Stimulated activated CD8-positive, alpha-beta memory T cell treated with anti-CD3 and anti-CD28 coated beads, Interleukin-7, amount 100 ng/mL, for 4 hours (primary cell): ENCODE results near the gene CNNM3.

Experiments used
- DNase-seq, 2 donors: peaks; one replicate each; pipeline ENCODE4 v3.0.0-alpha.2; 2020; ENCODE audit warnings: low read depth in 2 of 2

CNNM3 gene

DNA sequence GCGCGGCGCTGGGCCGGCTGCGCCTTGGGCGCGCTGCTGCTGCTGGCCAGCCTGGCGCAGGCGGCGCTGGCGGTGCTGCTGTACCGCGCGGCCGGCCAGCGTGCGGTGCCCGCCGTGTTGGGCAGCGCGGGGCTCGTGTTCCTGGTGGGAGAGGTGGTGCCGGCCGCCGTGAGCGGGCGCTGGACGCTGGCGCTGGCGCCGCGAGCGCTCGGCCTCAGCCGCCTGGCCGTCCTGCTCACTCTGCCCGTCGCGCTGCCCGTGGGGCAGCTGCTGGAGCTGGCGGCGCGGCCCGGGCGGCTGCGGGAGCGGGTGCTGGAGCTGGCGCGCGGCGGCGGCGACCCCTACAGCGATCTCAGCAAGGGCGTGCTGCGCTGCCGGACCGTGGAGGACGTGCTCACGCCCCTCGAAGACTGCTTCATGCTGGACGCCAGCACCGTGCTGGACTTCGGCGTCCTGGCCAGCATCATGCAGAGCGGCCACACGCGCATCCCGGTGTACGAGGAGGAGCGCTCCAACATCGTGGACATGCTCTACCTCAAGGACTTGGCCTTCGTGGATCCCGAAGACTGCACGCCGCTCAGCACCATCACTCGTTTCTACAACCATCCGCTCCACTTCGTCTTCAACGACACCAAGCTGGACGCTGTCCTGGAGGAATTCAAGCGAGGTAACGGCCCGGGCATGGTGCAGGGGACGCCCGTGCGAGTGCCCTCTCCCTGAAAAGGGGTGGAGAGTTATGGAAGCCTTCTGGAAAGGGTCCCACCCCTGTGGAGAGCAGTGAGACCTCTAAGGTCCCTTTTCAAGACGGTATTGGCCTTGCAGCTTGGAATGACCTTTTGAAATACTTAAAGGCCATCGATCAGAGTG, 1.0 kb downstream of the CNNM3 start:
- DNase-seq: no peak

DNA sequence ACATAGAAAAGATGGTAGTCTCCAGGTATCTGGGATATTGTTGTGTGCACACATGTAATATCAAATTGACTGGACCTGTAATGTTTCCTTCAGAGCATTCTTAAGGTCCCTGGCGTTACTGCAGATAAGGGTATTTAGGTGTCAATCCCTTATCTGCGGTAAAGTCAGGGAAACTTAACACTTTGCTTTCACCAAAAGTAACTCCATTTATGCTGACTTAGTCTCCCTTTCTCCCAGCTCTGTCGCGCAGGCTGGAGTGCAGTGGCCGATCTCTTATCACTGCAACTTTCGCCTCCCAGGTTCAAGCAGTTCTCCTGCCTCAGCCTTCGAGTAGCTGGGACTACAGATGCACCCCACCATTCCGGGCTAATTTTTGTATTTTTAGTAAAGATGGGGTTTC, 1.8 kb downstream of the CNNM3 start:
- DNase-seq: no peak

DNA sequence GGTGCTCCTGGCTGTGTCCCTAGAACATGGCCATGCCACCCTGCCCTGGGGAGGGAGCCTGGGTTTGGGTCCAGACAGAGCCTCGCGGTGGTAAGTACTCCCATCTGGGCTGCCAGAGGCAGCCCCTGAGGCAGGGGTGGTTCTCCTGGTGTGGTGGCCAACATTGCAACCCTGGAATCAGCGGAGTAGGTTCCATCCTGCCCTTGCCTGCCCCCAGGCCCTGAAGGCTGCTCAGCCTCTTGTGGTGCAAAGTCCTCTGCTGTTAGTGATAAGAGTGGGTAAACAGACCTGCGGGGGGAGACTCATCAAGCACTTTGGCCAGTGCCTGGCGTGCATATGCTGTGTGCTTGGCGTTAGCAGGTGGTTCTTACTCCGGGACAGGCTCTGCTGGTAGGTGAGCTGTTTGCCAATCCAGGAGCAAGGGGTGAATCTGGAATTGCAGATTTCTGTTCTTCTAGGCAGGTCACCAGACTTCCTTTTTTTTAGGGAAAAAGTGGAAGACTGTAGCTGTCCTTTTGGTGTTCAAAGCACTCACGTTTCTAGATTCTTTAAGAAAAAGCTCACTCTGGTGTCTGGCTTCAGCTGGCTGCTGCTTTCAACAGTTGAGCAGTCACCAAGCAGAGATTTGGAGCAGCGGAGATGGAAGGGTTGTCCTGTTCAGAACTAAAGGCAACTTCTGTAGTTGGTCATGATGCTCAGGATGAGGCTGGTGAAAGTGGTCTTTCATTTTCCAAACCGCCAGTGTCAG, 3.2 kb downstream of the CNNM3 start:
- no peak for DNase-seq

DNA sequence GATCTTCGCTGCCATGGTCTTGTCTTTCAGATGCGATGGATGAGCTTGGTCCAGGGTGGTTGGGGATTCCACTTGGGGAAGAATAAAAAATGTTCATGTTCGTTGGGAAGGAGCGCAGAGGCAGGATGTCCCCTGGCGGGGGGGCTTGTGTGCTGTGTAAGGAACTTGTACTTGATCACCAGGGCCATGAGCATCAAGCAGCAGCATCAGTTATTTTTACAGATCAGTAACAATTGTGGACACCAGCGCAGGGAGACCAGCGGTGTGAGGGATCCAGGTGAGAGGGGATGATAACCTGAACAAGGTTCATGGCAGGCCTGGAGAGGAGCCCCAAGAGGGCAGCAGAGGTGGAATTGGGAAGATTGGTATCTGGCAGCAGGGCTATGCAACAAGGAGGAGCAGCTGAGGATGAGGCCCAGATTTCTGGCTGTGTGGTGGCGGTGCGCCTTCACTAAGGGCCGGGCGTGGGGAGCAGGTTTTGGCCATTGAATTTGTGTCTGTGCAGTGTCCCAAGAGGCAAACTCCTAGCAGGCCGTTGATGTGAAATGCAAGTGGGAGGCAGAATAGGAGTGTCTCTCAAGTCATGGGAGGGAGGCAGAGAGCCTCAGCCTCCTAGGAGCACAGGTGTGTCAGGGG, 3.9 kb downstream of the CNNM3 start:
- no peak for DNase-seq

DNA sequence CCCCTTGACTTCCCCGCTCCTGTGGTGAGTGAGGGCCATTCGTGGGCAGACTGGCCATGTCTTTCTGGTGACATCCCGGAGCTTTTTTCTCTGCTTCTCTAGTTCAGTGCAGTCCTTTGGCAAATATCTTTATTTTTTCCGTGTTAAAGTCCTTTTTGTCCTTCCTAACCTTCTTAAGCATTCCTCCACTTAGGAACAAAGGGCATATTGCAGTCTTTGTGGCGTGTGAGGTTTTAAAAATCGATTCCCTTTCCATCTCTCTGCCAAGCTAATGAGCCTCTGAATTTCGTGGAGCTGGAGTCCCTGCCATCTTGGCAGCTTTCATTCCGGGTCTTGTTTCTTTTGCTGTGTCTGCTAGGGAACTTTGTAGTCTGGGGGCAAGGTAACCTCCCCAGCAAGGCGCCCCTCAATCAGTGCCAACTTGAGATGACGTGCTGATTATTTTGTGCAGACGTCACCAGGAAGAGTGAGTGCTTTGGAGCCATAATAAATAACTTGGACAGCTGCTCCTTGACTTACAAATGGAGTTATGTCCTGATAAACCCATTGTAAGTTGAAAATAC, 5.1 kb downstream of the CNNM3 start:
- no peak for DNase-seq

DNA sequence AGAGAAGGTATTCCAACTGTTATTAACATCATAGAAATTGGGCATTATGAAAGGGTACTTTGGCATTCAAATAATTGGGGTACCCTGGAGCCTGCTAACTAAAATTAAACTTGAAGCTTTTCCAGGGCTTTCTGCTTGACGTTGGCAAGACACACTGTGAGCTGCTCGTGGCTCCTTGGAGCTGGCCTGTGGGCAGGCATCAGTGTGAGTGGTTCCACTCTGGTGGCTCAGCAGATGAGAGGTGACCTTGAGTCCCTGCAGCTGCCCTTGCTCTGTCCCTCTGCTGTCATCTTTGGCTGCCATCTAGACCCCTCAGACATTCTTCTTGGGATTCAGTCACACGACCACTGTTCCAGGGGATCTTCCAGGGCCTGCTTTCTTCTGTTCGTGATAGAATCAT, 6.7 kb downstream of the CNNM3 start:
- DNase-seq: no peak

DNA sequence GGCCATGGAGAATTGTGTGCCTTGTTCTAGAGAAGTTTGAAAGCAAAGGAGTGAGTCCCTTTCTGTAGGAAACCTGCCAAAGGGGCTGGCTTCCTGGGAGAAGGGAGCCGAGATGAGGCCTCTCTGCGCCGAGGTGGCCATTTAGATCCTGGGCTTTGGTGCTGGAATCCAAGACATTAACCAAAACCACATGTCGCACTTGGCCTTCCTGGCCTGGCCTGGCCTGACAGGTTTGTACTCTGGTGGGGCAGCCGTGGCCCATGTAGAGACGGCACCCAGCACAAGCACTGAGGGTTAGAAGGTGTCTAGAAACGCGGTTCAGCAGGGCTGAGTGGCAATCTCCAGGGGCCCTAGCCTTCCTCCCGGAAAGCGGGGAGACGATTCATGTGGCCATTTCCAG, 7.1 kb downstream of the CNNM3 start:
- no peak for DNase-seq

DNA sequence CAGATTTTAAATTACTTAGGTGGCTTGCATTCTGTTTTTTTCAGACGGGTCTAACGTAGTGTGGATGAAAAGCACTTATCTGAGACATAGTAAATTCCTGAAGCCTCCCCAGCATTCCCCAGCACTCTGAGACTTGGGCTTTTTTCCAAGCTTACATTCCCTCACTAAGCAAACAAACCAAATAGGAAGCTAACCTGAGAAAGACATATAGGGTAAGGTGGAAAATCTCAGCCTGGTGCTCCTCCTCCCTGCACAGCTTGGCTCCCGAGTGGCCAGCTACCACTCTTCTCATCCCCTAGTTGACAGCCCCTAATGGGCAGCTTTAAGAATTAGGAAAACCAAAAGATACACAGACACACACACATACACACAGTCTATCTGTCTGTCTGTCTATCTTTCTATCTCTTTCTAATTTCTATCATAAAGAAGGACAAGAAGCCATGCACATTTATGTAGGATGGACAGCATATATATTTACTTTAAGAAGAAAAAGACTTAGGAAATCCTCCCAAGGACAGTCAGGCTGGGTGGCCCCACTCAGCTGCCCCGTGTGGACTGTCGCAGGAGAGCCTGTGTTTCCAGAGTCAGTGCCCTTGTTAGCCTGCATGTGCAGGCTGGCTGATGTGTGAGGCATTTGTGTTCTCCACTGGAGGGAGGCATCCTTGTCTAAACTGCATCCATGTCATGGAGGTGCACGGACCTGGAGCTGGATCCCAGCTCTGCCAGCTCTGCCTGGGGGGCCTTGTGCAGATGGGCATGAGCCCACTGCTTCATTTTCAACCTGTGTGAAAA, 8.2 kb downstream of the CNNM3 start:
- DNase-seq: no peak

DNA sequence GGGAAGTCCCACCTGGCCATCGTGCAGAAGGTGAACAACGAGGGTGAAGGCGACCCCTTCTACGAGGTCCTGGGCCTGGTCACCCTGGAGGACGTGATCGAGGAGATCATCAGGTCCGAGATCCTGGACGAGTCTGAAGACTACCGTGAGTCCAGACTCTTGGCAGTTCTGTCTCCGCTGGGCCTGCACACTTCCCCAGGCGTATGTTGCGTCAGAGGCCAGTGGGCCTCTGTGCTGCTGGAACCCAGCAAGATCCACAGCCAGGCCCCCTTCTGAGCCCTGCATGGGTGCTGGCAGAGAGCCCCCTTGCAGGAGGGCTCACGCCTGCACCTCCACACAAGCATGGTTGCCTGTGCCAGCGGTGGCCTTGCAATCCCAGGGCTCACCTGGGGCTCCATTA, 9.0 kb downstream of the CNNM3 start:
- no peak for DNase-seq

DNA sequence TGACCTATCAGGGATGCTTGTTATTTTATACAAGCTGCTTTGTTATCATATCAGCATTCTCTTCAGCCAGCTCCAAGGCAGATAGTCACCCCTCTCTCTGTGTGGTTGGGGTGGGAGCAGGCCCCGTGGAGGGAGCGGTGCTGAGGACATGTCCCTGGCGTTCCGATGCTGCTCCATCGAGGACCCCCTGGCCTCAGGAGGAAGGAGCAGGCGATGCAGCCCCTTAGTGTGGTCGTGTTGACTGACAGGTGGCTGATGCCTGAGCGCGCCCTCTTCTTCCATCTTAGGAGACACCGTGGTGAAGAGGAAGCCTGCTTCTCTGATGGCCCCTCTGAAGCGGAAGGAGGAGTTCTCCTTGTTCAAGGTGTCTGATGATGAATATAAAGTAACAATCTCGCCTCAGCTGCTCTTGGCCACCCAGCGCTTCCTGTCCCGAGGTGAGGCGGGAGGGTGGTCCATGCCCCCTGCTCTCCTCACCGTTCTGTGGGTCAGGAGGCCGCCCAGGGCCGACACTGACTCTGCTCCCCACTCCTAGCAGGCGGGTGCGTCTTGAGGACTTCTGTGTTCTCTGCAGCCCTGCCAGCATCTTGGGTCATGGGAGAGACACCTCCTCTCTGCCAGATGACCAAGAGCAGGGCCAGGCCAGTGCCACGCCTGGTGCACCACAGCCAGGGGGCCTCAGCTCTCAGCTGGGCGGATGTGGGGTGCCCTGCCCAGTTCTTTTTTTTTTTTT, 10.6 kb downstream of the CNNM3 start:
- DNase-seq: no peak

DNA sequence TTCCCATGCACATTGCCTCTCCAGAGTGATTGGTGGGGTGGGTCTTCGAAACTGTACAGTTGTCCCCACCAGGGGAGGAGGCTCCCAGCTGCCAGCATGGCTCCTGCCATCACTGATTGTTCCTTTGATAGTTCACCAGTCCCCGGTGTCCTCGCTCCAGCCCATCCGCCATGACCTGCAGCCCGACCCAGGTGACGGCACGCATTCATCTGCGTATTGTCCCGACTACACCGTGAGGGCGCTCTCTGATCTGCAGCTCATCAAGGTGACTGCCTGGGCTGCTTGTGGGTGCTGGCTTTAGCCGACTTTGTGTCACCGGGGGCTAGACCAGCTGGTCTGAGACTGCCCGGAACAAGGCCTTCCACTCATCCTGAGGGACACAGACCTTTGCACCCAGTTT, 12.4 kb downstream of the CNNM3 start:
- no peak for DNase-seq

DNA sequence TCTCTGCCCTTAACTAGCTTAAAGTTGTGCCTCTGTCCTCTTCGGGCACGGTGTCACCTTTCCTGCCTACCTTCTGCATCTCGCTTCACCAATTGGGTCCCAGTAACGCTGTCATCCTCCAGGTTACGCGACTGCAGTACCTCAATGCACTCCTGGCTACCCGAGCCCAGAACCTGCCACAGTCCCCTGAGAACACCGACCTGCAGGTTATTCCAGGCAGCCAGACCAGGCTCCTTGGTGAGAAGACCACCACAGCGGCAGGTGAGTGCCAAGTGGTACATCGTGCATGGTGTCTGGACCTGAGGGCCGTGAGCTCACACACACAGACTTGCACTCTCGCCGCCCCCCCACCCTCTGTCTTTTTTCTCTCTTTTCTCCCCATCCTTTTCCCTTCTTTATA, 12.8 kb downstream of the CNNM3 start:
- DNase-seq: no peak

DNA sequence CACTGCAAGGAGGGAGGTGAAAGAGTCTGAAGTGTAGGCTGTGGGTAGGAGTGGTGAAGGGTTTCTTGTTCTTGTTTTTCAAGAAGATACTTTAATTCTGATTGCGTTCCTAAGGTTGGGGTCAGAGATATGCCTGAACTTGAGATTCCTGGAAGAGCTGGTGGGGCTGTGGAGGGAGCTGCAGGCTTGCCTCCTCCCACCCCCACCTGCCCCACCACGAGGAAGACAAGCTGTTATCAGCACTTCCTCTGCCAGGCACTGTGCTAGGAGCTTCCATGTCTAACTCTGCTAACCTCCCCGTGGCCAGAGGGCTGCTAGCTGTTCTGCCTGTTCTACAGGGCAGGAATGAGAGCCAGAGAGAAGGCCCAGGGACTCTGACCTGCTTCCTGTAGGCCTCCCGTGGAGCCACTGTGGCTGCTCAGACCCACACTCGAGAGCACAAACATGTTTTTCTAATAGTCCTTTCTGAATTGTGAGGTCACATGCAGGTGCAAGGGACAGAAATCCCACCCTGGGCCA, 14.0 kb downstream of the CNNM3 start:
- no peak for DNase-seq

DNA sequence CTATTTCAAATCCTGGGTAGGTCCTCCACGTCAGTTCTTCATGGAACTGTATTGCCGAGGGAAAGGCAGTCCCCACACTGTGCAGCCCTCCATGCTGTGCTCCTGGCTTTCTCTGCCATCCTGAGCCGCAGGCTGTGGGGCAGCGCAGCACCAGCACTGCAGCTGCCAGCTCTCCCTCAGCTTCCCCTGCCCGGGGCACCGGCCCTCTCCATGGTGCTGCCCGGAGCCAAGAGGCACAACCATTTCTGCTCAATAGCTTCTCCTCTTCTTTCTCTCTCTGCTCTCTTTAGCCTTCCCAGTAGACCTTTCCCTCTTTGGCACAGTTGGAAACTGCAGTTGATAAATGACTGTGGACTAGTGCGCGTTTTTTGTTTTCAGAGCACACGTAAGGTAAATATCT, 15.6 kb downstream of the CNNM3 start:
- no peak for DNase-seq

DNA sequence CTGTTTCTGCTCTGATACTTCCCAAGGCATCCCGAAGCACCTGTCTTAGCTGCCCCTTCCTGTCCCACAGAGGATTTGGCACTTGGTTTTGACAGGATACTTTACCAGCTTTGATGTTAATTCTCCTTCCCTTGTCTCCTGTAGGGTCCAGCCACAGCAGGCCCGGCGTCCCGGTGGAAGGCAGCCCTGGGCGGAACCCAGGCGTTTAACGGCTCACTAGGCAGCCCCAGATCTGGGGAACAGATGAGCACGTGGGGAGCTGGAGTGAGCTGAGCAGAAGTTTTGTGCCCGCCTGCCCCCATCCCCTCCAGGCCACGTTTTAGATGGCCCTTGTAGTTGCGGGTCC, 16.3 kb downstream of the CNNM3 start:
- DNase-seq: no peak

DNA sequence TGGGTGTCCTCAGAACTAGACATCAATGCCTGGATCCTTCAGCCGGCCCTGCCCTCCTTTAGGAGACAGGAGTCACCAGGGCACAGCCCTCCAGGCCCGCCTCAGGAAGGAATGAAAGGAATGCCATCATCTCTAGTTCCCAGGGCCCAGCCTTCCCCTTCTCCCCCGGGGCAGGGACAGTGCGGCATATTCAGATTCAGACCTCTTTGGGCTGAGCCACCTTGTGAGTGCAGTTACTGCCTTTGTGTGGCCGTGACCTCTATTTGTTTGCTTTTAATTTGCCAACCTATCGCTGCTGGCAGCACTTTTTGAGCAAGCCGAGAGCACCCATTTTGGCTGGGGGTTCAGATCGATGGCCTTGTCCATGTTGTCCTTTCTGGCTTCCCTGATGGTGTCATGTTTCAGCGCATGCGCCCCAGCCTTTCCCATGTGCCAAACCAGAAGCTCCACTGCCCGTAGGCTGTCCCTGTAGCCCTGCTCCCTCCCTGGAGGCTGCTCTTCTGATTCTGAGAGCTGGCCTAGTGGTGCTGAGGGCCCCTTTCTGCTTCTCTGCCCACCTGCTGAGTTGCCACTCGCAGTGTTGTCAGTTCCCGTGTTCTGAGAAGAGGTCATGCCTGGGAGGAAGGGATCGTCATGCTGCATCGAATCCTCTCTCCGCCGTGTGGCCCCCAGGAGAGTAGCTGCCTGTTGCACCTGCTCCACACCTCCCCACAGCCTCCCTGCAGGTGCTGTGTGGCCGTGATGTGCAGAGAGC, 16.9 kb downstream of the CNNM3 start:
- no peak for DNase-seq

DNA sequence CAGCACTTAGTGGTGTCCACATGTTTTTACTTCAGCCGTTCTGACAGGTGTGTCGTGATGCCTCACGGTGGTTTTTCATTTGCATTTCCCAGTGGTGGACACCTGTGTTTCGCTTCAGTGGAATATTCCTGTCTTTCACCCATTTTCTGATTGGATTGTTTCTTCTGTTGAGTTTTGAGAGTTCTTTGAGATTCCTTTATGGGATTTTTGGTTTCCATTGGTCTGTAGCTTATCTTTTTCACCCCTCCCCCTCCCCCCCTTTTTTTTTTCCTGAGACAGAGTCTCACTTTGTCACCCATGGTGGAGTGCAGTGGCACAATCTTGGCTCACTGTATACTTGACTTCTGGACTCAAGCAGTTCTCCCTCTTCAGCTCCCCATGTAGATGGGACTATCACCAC, 19.8 kb downstream of the CNNM3 start:
- DNase-seq: no peak

DNA sequence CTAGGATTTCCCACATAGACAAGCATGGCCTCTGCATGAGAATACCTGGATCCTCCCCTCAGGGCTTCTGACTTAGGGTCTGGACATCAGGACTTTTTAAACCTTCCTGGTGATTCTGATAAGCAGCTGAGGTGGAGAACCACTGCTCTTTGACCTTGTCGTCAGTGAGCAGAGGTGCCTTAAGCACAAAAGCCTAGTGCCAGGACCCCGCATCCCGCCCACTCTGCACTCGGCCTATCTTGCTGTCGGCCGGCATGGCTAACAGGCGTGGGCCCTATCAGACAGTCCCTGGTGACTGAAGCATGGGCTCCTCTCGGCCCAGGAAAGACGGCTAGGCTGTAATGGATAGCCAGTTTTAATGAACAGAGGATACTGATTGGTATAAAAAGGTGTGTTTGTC, 21.5 kb downstream of the CNNM3 start:
- no peak for DNase-seq

DNA sequence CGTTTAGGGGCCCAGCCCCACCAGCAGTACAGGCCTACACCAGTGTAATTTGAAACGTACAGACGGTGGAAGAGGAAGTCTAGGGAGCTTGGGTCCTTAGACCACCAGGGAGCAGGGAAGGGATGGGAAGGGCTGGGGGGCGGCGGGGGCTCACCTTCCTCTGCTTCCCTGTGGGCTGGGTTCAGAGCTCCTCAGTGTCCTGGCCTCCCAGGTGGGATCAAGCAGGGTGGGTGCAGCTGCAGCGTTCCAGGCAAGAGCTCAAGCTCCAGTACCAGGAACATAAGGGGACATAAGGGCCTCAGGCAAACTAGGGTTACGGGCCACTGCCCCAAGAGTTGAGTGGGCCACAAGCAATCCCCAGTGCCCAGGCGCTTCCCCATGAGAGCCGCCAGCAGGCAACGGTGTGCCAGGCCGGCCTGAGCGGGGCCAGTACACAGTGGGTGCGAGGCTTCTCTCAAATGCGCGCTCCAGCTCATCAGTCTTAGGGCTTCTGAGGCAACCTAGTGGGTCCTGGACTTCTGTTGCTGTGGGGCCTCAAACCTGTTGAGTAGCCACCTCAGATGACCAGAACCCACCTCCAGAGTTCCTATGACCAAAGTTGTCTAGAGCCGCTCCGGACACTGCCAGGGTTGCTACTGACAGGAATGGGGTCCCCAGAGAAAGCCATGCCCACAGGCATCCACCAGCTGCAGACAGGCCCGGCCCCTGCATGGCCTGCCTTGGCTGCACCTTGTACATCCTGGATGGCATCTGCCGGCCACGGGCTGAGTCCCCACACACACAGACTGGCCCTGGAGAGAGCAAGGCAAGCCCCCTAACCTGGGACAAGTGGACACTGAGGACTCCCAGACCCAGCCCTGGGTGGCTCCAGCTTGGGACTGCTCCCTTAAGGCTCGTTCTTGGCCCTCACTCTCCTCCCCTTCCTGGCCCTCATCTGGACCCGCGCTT, 22.6 kb downstream of the CNNM3 start:
- no peak for DNase-seq
